Muscle layer of duodenum (tissue), 2 donors: ENCODE results near the gene ADCK2.
"Not testable (repeated sequence)": the region's sequence is repeated elsewhere in the genome, so short reads cannot be mapped to it uniquely, and the experiment has no call there.

ENCODE experiments used
- H3K27ac ChIP-seq: one replicate; pipeline ENCODE4 v1.7.0; 2013; ENCODE audit warnings: mild to moderate bottlenecking, low read length
- H3K27me3 ChIP-seq: one replicate; pipeline ENCODE4 v1.7.0; 2013; ENCODE audit warnings: low read depth, mild to moderate bottlenecking, control low read depth, low read length
- H3K36me3 ChIP-seq, 2 donors: one replicate each; pipeline ENCODE4 v1.7.0; 2013; ENCODE audit warnings: low read length in 2 of 2, control low read depth in 1 of 2, mild to moderate bottlenecking in 1 of 2; ENCODE audit not compliant: insufficient read depth in 2 of 2, control insufficient read depth in 1 of 2
- H3K4me1 ChIP-seq, 2 donors: one replicate each; pipeline ENCODE4 v1.7.0; 2013; ENCODE audit warnings: low read length in 2 of 2, mild to moderate bottlenecking in 2 of 2, control low read depth in 1 of 2, moderate library complexity in 1 of 2; ENCODE audit not compliant: insufficient read depth in 2 of 2, control insufficient read depth in 1 of 2
- H3K4me3 ChIP-seq, 2 donors: one replicate each; pipeline ENCODE4 v1.7.0; 2013; ENCODE audit warnings: low read length in 2 of 2, low read depth in 1 of 2, mild to moderate bottlenecking in 1 of 2
- H3K9me3 ChIP-seq, 2 donors: one replicate each; pipeline ENCODE4 v1.7.0; 2013; ENCODE audit warnings: low read length in 2 of 2, control low read depth in 1 of 2, mild to moderate bottlenecking in 1 of 2; ENCODE audit not compliant: control insufficient read depth in 1 of 2
- donor health status: healthy.

ADCK2 gene

DNA sequence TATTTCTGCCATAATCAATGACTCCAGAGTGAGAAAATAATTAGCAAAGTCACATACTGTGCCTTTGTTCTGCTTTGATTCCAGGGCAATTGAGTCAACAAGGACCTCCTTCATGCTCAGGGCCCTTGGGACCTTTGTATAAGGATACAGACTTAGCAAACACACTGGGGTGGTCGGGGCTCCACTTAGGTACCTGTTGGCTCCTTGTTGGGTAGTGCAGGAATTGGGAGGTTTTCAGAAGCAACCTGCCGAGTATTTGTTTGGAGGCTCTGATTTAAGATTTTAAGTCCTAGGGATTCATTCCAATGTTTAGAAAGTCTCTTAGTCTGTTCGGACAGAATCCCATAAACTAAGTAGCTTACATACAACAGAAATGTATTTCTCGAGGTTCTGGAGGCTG lies 3.0 kb downstream of the ADCK2 start:
- H3K27me3 ChIP-seq = no peaks in the 10 kb centered on the region
- H3K27ac ChIP-seq = no peak overlapping the region
- peaks cover 10 to 23% of the 10 kb centered on the region in 2 donors for H3K36me3 ChIP-seq
- H3K4me3 ChIP-seq = no peak overlapping the region
- peaks cover 12 to 16% of the 10 kb centered on the region in 2 donors for H3K4me1 ChIP-seq
- no peaks in the 10 kb centered on the region for H3K9me3 ChIP-seq

DNA sequence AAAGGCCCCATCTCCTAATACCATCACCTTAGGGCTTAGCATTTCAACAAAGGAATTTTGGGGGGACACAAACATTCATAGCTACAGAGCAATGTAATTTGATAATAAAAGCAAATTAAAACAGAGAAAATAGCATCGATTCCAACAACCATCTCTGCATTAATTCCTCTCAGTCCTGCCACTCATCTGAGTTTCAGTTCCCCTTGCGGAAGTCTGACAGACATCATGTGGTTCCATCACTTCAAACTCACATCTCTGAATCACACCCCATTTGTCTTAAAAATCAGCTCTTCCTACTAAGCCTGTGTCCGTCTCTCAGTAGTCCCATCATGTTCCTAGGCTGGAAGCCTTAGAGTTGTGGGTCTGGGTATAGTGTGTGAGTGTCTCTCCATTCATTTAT lies 3.6 kb downstream of the ADCK2 start:
- Histone ChIP-seq H3K4me3 (no peak overlapping the region), H3K9me3 (no peaks in the 10 kb centered on the region), H3K4me1 (peaks cover 12 to 16% of the 10 kb centered on the region in 2 donors), H3K27me3 (no peaks in the 10 kb centered on the region), H3K27ac (no peak overlapping the region), H3K36me3 (peaks cover 14 to 27% of the 10 kb centered on the region in 2 donors)

DNA sequence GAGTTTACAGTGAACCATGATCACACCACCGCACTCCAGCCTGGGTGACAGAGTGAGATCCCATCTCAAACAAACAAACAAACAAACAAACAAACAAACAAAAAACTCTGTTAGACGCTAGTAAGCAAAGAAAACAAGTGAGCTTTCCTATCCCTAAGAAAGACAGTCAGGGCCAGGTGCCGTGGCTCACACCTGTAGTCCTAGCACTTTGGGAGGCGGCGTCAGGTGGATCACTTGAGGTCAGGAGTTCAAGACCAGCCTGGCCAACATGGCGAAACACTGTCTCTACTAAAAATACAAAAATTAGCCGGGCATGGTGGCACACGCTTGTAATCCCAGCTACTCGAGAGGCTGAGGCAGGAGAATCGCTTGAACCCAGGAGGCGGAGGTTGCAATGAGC lies 4.2 kb downstream of the ADCK2 start:
- not testable (repeated sequence) for H3K4me3 ChIP-seq, H3K9me3 ChIP-seq, H3K27ac ChIP-seq, H3K27me3 ChIP-seq
- H3K4me1 ChIP-seq = peaks cover 12 to 16% of the 10 kb centered on the region in 2 donors
- peaks cover 15 to 27% of the 10 kb centered on the region in 2 donors for H3K36me3 ChIP-seq

DNA sequence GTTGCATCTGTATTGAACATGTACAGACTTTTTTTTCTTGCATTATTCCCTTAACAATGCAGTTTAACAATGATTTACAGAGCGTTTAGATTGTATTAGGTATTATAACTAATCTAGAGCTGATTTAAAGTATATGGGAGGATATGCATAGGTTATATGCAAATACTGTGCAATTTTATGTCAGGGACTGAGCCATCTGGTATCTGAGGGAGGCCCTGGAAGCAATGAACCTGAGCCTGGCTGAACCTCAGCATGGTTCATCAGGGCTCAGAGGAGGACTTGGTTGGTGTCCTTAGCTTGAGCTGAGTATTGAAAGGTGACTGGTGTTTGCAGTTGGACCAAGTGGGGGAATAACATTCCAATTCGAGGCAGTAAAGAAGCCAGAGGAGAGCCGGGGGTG lies 4.8 kb downstream of the ADCK2 start:
- Histone ChIP-seq H3K27ac (no peak overlapping the region), H3K36me3 (peaks cover 18 to 27% of the 10 kb centered on the region in 2 donors), H3K4me3 (no peak overlapping the region), H3K27me3 (no peaks in the 10 kb centered on the region), H3K9me3 (no peaks in the 10 kb centered on the region), H3K4me1 (peaks cover 12 to 16% of the 10 kb centered on the region in 2 donors)

DNA sequence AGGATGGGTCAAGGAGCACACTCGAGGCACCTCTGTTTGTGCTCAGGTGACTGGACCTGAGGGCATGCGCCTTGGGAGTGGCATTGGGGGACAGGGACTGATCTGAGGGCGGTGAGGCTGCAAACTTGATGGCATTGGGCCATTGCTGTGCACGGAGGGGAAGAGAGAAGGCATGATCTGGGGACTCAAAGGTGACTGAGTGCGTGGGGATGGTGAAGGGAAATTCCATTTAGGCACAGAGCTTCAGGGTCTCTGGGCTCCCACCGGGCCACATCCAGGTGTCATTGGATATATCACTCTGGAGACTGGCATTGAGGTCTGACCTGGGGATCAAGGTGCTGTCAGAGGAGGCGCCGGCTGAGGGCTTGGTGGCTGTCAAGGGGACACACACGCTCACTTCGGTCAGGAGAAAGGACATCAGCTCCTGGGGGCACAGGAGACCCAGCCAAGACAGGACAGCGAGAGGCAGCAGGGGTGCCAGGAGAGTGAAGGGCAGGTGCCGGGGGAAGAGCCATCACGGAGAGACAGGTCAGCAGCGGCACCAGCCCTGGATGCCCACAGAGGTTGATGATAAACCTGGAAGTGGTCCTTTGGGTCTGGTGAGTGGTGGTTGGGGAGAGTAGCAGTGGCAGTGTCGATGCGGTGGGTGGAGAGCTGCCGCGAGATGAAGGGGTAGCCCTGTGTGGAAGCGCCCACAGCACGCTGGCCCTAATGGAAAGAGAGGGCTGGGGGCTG lies 5.5 kb downstream of the ADCK2 start:
- no peaks in the 10 kb centered on the region for H3K27me3 ChIP-seq
- H3K4me1 ChIP-seq = peaks cover 12 to 16% of the 10 kb centered on the region in 2 donors
- H3K9me3 ChIP-seq = no peaks in the 10 kb centered on the region
- H3K4me3 ChIP-seq = no peak overlapping the region
- peaks cover 18 to 27% of the 10 kb centered on the region in 2 donors for H3K36me3 ChIP-seq
- no peak overlapping the region for H3K27ac ChIP-seq

DNA sequence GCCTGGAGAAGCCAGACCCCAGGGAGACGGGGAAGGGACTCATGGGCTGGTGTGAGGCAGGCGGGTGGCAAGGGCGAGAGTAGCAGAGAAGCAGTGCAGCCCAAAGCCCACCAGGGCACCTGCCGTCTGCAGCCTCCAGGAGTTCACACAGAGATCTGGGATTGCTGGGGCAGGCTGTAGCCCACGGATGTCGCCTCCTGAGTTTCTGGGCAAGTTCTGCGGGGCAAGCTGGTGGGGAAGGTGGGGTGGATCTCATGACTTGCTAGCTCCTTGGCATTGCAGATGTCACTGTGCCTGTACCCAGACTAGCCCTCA lies 6.0 kb downstream of the ADCK2 start:
- Histone ChIP-seq H3K27ac (no peak overlapping the region), H3K4me1 (peaks cover 12 to 13% of the 10 kb centered on the region in 2 donors), H3K36me3 (peaks cover 18 to 27% of the 10 kb centered on the region in 2 donors), H3K4me3 (no peak overlapping the region), H3K9me3 (no peaks in the 10 kb centered on the region), H3K27me3 (no peaks in the 10 kb centered on the region)

DNA sequence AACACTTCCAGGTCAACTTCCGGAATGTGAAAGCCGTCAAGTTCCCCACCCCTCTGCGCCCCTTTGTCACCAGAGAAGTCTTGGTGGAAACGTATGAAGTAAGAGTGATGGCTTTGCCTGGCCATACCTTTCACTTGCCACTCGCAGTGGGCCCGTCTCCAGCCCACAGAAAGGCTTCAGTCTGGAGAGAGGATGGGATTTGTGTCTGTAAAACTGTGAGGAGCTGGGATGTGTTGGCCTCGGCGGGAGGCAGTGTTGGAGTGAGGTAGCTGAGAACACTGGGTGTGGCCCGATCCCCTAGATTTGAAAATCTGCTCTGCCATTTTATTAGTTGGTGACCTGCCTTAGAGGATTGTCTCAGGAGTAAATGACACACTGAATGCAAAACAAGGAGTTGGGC lies 6.4 kb downstream of the ADCK2 start:
- Histone ChIP-seq H3K36me3 (peaks cover 18 to 27% of the 10 kb centered on the region in 2 donors), H3K27me3 (no peaks in the 10 kb centered on the region), H3K4me1 (peaks cover 9 to 12% of the 10 kb centered on the region in 2 donors), H3K4me3 (no peak overlapping the region), H3K9me3 (no peaks in the 10 kb centered on the region), H3K27ac (no peak overlapping the region)

DNA sequence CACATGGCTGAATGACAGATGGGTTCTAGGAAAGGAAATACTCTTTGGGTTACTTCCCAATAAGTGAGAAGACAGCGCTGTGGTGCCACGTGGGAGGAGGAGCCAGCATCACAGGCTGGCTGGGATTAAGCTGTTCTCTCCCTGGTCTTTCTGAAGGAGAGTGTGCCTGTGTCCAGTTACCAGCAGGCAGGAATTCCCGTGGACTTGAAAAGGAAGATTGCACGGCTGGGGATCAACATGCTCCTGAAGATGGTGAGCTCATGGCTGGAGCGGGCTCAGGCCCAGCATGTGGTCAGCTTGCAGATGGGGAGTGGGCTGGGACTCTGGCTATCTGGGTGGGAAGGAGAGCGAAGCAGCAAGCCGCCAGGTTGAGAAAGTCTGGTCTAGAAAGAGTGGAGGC lies 8.1 kb downstream of the ADCK2 start:
- Histone ChIP-seq H3K4me1 (peaks cover 0 to 2% of the 10 kb centered on the region in 2 donors), H3K27me3 (no peaks in the 10 kb centered on the region), H3K36me3 (peaks cover 18 to 32% of the 10 kb centered on the region in 2 donors), H3K27ac (no peak overlapping the region), H3K4me3 (no peak overlapping the region), H3K9me3 (no peaks in the 10 kb centered on the region)

DNA sequence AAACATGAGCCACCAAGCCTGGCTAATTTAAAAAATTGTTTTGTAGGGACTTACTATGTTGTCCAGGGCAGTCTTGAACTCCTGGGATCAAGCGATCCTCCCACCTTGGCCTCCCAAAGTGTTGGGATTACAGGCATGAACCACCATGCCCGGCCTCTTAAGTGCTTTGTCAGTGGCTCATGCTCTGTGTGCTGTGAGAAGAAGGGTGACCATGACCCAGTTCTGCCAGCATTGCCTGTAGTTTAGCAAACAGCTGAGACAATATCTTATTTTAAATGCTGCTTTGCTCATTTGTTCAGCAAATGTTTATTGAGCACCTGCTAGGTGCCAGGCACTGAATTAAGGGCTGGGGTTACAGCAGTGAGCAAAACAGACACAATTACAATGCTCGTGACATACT lies 9.0 kb downstream of the ADCK2 start:
- no peak overlapping the region for H3K27ac ChIP-seq
- H3K36me3 ChIP-seq = peaks cover 18 to 35% of the 10 kb centered on the region in 2 donors

DNA sequence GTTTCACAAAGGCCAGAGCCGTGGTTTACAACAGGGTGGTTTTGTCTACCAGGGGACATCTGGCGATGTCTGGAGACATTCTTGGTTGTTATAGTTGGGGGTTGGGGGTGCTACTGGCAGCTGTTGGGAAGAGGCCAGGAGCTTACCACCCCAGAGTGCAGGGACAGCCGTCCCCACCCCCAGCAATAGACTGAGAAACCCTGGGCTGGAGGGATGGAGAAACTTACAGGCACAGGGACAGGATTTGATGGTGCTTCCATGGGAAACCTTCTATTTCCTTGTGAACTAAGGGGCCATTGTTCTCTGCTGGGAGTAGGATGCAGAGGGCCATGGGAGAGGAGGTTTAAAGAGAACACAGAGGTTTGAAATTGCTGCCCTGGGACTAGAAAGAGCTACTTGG lies 10.9 kb downstream of the ADCK2 start:
- Histone ChIP-seq H3K27me3 (no peaks in the 10 kb centered on the region), H3K4me3 (no peak overlapping the region), H3K9me3 (no peaks in the 10 kb centered on the region), H3K4me1 (no peaks in the 10 kb centered on the region), H3K36me3 (peaks cover 18 to 40% of the 10 kb centered on the region in 2 donors), H3K27ac (no peak overlapping the region)

More for the DNA sequence above, 9.0 kb downstream of the ADCK2 start:
- Histone ChIP-seq H3K4me1 (no peaks in the 10 kb centered on the region), H3K27me3 (no peaks in the 10 kb centered on the region), H3K4me3 (no peak overlapping the region), H3K9me3 (no peaks in the 10 kb centered on the region)

DNA sequence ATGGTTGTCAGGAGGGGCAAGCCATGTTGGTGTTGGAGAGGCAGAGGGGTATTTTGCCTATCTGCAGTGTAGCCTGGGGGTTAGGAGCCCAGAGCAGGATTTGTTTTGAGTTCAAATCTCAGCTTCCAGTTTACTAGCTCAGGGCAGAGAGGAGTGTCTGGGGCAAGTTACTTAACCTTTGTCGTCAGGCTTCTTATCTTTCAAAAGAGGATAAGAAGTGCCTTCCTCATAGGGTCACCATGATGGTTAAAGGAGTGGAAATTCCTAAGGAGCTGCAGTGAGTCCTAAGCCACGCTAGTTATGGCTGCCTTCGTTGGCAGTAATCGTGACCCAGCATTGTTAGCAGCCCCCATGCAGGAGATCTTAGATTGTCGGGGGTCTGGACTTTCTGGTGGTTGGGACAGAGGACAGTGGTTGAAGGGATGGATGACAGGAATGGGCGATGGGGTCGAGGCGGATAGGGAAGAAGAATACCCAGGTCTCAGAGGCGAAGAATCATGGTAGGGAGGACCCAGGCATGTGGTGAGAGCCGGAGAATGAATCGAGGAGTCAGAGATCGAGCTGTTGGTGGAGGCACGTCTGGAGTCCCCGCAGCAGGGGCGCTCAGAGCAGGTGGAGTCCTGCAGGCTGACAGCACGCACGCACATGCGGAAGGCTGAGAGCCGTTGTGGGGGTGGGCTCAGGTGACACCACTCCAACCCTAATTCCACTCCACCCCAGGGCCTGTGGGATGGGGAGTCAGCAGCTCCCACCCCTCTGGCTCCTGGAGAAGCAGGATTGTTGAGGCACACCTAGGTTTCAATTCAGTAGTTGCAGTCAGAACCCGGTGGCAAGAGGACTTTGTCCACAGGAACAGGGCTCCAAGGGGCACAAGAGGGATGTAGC lies 11.6 kb downstream of the ADCK2 start:
- Histone ChIP-seq H3K27ac (no peak overlapping the region), H3K9me3 (no peaks in the 10 kb centered on the region), H3K27me3 (no peaks in the 10 kb centered on the region), H3K36me3 (peaks cover 15 to 37% of the 10 kb centered on the region in 2 donors), H3K4me3 (no peak overlapping the region), H3K4me1 (no peaks in the 10 kb centered on the region)
